ENCODE measurements around the gene TMEM121B.

Gene TMEM121B

GRCh38 chr22:17137861-17138425 lies 16.8 kb upstream of the TMEM121B start:
- DNase-seq, result no peak

DNA sequence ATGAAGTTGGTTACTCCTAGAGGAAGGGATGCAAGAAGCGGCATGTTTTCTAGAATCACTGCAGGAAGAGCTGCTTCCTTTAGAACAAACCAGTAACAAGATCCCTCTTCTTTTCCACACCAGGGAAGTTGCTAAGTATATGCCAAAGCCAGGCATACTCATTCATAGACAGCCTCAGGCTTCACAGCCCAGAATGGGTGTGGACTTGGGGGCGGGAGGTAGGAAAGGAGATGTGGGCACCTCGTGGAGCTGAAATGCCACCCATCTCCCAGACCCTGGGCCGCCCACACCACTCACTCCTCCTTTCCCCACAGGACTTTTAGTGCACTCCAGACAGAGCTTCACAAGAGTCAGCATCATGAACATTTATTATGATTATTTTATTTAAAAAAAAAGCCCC lies 16.0 kb upstream of the TMEM121B start:
- no peak for DNase-seq

GRCh38 chr22:17135153-17135760 lies 14.1 kb upstream of the TMEM121B start:
- no peak for DNase-seq

DNA sequence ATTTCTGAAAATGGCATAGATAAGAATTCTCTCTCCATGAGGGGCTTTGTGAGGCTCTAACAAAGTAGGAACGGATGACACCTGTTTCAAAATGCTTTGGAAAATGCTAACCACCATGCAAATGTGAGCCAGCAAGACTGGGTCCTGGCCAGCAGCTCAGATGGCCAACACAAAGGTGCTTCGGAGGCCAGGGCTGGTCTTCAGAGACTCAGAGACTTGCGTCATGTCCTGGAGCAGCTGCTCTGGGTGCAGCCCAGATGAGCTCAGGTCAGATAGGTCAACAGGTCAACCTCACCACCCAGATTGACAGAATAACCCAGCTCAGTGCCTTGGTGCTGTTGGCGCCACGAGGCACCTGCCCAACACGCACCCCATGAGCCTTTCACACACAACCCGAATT lies 12.0 kb upstream of the TMEM121B start:
- DNase-seq, result no peak

DNA sequence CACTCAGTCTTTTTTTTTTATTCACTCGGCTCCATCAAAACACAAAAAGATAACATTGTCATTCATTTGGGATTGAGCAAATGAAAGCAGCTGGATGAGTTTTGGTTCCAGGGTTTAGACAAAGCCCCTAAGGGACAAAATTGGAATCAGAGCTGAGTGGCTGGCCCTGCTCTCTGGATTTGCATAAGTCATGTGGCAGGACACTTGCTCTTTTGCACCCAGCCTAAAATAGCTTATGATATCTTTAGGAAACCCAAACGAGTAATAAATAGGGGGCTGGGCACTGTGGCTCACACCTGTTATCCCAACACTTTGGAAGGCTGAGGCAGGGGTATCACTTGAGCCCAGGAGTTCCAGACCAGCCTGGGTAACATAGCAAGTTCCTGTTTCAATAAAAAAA lies 11.0 kb upstream of the TMEM121B start:
- DNase-seq, result no peak

GRCh38 chr22:17131686-17132085 lies 10.5 kb upstream of the TMEM121B start:
- DNase-seq, result peak; percentile 12 to 22

DNA sequence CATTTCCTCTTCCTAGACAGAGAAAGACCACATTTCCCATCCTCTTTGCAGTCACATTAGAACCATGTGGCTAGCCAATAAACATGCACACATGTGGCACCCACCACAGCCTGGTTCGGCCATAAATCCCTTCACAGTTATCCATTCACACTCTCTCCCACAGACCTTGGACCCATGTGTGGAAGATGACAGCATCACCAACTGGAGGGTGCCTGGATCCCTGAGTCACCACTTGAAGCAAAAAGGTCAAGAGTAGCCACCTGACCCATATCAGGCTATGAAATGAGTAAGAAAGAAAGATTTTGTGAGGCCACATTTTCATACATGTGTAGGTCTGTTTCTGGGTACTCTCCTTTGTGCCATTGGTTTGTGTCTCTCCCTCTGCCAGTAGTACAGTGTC lies 9.0 kb upstream of the TMEM121B start:
- DNase-seq, result no peak

DNA sequence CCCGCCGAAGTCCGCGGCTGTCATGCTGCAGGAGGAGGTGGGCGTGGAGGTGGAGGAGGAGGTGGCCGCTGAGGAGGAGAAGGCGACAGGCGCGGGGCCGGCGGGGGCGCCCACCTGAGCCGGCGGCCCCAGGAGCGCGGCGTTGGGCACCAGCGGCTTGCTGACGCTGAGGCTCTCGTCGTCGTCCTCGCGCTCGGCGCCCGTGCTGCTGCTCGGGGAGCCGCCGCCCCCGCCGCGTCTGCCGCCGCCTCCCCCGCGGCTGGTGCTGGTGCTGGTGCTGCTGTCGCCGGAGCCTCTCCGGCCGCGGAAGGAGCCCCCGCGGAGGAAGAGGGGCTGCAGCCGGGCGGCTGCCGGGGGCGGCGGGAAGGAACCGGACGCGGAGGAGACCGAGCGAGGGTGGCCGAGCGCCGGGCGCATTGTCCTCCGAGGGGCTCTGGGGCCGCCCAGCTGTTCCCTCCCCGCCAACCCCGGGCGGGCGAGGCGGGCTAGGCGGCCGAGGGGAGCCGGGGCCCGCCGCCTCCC lies 388 bp downstream of the TMEM121B start:
- DNase-seq, result peak in 1 of 2 experiments; percentile 47

DNA sequence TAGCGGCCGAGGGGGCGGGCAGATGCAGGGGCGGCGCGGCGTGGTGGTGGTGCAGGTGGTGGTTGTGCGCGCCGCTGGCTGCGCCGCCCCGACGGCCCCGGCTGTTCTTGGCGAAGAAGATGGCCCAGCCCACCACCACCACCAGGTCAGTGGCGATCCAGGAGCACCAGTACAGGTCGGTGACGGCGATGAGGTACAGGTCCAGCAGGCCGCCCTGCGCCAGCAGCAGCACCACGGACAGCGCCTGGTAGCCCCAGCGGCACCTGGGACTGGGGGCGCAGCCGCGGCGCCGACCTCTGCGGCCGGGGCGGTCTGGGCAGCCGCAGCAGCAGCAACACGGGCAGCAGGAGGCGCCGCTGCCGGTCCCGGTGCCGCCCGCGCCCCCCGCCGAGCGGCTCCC lies 879 bp downstream of the TMEM121B start:
- no peak for DNase-seq

DNA sequence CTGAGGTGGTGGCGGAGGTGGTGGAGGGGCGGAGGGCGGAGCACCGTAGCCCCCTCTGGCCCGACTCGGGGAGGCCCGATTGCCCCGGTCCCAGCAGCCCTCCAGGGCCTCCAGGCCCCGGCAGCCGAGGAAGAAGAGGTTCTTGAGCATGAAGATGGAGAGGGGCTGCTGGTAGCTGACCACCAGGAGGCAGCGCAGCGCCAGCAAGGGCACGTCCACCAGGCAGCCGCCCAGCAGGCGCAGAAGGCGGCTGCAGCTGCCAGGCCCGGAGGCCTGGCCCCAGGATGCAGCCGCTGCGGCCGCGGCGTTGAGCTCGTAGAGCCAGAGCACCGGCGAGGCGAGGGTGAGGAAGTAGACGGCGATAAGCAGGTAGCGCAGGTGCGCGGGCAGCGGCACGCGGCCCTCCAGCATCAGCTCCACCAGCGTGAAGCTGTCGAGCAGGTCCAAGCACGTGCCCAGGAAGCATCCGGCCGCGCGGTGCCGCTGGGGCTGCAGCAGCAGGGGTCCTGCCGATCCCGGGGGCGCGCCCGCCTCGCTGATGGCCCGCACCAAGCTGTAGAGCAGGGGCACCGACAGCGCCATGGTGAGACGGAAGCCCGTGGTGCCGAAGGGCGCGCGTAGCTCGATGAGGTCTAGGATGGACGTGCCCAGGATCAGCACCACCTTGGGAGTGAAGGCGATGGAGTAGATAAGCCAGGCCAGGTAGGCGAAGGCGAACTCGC lies 1.5 kb downstream of the TMEM121B start:
- DNase-seq, result peak in 1 of 2 experiments; percentile 23

- DNase-seq, result no peak
These were observed 2.8 kb downstream of the TMEM121B start for GRCh38 chr22:17118342-17118741.

GRCh38 chr22:17117890-17118289 lies 3.3 kb downstream of the TMEM121B start:
- DNase-seq, result no peak

DNA sequence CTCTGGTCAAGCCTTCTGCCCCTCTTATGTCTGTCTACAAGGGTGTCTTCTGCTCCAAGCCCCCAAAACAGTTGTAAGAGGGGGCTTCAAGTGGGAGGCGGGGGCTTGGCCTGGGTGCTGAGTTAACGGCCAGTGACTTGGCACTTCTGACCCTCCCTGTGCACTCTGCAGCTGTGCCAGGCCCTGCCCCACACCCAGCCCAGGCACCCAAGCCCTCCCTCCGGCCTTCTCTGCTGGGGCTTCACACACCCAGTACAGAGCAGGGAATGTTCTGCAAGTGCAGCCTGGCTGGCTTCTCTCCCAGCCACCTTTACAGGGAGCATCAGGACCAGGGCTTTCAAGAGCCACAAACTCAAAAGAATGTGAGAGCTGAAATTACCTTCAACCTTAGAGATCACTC lies 3.8 kb downstream of the TMEM121B start:
- no peak for DNase-seq

DNA sequence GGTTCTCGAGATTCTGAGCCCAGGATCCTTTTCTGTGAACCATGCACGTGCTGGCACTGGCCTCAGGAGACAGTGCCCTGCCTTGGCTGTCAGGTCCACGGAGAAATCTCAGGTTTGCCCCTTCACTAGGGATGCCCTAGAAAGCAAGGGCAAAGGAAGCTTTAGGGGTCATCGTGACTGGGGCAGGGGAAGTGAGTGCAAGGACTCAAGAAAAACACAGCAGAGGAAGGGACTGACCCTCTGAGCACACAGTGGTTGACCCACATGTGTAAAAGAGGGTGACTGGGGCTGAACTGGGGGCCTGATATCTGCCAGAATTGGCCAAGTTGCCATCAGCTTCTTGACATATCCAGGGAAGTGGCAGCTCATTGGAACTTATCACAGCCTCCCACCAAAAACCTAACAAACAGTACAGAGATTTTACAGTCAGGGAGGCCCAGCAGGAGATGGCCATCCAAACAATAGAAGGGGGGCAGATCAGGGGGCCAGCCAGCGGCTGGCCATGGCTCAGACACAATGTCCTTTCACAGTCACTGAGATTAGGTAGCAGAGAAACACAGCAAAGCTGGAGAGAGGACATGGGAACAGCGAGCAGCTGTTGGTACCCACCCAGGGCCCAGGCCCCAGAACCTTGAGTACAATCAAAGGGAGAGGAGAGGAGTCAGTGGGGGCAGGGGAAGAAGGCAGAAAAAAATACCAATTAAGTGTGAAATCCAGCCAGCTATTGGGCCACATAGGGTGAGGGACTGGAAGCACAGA lies 4.4 kb downstream of the TMEM121B start:
- DNase-seq, result no peak

- no peak for DNase-seq
These were observed 5.1 kb downstream of the TMEM121B start for GRCh38 chr22:17115945-17116565.

- no peak for DNase-seq
These were observed 5.9 kb downstream of the TMEM121B start for GRCh38 chr22:17115236-17115635.

GRCh38 chr22:17114898-17115235 lies 6.3 kb downstream of the TMEM121B start:
- DNase-seq, result no peak

GRCh38 chr22:17114173-17114897 lies 6.8 kb downstream of the TMEM121B start:
- no peak for DNase-seq

DNA sequence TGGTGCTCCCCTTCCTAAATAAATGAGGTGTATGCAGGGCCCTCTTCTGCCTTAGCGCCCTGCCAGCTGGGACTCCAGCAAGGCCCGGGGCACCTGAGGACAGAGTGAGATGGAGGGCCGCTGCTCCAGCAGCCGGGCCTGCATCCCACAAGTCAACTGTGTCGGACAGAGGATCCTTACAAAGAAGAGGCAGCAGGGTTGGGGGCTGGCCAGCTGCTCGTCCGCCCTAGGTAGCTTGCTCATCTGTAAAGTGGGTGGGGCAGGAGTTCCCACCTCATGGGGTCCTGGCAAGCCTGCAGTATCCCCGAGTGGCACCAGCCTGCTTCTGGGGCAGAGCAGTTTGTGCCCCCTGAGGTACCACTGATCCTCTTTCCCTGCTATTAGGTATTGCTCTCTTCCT lies 7.6 kb downstream of the TMEM121B start:
- no peak for DNase-seq

- DNase-seq, result peak in 1 of 2 experiments; percentile 1
These were observed 8.6 kb downstream of the TMEM121B start for GRCh38 chr22:17112491-17113042.

- no peak for DNase-seq
These were observed 10.2 kb downstream of the TMEM121B start for GRCh38 chr22:17110791-17111550.
